GM18498 (cell line): ENCODE measurements around the gene NUP43.
"Not testable (repeated sequence)": the region's sequence is repeated elsewhere in the genome, so short reads cannot be mapped to it uniquely, and the experiment has no call there.

Source experiments
- ATAC-seq: cut with Tn5 transposase; IDR thresholded peaks from one replicate; pipeline ENCODE4 v1.9.1; 2021; ENCODE audit warnings: mild to moderate bottlenecking, moderate library complexity; ENCODE audit not compliant: unreplicated experiment

Gene NUP43

DNA sequence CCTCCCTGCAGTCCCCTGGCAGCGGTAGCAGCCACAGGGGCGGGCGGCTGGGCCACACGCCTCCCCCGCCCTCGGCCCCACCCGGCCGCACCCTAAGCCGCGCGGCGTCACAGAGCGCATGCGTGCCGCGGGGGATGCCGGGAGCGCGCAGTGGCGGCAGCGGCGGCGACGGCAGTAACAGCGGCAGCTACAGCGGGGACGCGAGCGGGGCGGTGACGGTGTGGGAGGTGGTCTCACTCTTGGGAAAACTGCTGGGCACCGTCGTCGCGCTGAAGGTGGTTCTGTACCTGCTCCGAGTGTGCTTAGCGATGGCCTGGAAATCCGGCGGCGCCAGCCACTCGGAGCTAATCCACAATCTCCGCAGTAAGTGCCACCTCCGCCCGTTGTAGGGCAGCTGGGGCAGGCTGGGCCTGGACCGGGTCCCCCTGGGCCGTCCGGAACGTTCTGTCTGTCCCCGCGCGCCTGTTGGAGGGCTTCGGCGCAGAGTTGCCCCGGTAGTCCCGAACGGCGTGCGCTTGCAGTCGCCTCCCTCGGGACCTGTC is 3.3 kb upstream of the NUP43 start, which contains the start of gene PCMT1:
Gene PCMT1 (plus strand): TSS at position 148 of the 542 bp plus-strand sequence. CDS start 161 bp downstream, at position 309.
- peak; percentile 90 for ATAC-seq

DNA sequence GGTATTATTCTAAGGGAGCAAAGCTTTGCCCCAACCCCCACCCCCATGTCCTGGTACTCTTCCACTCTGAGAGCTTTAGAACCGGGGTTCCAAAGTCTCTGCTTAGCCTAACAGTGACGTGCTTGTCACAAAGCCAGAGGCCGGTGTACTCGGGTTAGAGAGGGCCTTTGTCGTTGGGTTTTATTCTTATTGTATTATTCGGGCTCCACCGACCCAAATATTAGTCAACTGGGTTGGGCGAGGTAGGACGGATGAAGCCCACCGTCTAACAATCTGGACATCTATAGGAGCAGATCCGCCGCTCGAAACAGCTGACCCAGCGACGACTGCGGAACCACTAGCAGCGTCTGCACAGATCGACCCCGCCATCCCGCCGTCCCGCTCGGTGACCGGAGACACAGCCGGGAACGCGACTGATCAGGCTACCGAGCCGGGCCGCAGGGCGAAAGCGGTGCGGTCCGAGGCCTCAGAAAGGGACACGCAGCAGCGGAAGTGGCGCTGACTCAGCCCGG is 2.8 kb upstream of the NUP43 start:
- ATAC-seq = peak; percentile 1

DNA sequence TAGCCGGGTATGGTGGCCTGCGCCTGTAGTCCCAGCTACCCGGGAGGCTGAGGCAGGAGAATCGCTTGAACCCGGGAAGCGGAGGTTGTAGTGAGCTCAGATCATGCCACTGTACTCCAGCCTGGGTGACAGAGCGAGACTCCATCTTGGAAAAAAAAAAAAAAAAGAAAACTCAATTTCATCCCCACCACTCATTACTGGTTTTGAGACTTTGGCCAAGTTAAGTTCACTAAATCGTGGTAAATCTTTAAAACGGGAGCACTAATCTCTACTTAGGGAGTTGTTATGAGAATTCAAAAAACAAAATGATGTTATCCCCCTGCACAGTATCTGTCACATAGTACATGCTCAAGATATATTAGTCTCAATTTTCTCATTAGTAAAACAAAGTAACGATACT is 1.1 kb downstream of the NUP43 start:
- ATAC-seq = not testable (repeated sequence)

DNA sequence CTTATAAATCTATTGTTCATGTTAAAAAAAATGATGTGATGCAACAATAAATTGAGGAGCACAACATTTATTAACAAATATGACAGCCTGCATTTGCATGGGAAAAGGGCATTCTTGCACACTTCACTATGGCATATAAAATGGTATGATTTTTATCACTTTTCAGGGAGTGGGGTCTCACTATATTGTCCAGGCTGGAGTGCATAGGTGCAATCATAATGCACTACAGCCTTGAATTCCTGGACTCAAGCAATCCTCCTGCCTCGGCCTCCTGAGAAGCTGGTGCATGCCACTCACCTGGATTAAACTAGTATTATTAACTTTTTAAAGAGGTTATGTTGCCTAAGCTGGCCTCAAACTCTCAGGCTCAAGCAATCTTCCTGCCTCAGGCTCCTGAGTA is 11.4 kb downstream of the NUP43 start:
- no peak for ATAC-seq

DNA sequence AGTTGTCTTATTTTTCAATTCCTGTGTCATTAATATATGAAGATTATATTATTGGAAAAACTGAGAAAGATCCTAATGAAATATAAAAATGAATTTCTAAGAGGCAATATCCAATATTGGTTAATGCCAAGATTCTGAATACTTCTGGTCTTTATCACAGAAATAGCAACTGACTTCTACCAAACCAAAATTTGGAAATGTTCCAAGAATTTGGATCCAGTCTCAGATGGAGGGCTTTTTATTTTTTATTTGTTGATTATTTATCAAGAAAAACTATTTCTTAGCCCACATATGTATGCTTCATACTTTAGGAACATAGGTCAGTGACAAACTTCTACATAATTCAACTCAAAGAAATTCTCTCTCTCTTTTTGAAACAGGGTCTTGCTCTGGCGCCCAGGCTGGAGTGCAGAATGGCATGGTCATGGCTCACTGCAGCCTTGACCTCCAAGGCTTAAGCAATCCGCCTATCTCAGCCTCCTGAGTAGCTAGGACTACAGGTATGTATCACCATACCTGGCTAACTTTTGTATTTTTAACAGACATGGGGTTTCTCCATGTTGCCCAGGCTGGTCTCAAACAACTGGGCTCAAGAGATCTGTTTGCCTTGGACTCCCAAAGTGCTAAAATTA is 13.1 kb downstream of the NUP43 start:
- ATAC-seq = no peak

DNA sequence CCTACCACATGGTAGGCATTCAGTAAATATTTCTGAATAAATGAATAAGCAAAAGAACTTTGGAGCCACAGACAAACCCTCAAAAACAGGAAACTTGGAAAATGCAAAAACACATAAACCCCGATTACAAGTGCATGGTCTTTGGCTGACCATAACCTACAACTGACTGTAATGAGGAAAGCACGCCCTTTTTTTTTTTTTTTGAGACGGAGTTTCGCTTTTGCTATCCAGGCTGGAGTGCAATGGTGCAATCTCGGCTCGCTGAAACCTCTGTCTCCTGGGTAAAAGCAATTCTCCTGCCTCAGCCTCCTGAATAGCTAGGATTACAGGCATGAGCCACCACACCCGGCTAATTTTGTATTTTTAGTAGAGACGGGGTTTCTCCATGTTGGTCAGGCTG is 16.5 kb downstream of the NUP43 start:
- no peak for ATAC-seq

DNA sequence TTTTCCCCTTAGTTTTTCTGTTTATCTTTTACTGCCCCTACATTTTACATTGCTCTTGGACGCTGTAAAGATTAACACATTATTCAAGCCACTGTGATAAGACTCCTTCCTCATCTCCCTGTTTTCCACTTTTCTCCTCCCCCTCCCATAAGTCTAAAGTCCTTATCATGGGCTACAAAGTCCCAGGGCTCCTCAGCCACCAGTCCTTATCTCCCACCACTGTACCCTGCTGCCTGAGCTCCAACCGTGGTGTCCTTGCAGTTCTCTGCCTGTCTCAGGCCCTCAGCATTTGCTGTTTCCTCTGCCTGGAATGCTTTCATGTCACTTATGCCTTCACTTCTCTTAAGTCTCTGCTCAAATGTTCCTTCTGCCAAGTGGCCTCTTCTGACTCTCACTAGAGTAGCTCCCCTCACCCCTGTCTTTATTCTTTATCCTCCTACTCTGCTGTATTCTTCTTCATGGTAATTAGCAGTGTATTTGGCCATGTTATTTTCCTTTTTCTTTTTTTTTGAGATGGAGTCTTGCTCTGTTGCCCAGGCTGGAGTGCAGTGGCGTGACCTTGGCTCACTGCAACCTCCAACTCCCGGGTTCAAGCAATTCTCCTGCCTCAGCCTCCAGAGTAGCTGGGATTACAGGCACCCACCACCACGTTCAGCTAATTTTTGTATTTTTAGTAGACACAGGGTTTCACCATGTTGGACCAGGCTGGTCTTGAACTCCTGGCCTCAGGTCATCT is 17.7 kb downstream of the NUP43 start:
- ATAC-seq = no peak

DNA sequence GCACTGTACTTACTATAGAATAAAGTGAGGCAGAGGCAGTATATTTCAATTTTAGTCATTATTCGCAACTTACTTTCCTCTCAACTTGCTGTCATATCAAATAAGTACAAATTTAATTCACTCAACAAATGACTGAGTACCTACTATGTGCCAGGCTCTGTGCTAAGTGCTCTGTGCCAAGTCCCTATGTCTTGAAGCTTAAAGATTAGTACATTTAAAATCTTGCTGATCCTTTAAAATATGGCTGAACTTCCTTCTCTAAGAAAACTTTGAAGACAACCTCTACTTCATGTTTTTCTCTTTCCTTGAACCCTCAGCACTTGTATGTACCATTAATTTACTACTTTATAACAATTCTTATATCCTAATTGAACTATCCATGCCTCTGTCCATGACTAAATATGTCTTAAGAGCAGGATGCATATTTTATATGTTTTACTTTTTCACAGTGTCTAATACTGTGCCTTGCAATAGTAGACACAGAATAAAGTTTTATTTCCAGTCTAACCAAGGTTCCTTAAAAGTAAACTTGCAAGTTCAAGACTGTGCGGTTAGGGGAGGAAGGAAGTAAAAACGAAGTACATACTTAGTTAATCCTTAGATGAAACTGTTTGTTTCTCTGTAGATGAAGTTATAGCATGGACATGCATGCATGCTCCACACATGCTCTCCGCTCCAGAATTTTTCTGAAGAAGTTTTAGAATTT is 18.4 kb downstream of the NUP43 start:
- ATAC-seq = no peak

DNA sequence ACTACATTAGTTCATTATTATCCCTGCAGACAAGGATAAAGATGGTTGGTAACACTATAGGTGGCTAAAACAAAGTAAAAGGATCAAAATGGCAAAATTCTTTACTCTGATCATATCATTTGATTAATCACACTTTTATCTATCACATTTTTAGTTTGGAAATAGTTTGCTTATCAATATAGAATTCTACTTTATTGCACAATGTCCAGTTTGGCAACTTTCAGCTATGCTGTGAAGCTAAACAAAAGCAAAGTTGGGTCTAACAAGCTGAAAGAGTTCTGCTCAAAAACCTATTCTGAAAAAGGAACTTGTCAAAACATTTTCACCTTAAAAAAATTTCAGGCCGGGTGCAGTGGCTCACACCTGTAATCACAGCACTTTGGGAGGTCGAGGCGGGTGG is 20.5 kb downstream of the NUP43 start:
- ATAC-seq = no peak

DNA sequence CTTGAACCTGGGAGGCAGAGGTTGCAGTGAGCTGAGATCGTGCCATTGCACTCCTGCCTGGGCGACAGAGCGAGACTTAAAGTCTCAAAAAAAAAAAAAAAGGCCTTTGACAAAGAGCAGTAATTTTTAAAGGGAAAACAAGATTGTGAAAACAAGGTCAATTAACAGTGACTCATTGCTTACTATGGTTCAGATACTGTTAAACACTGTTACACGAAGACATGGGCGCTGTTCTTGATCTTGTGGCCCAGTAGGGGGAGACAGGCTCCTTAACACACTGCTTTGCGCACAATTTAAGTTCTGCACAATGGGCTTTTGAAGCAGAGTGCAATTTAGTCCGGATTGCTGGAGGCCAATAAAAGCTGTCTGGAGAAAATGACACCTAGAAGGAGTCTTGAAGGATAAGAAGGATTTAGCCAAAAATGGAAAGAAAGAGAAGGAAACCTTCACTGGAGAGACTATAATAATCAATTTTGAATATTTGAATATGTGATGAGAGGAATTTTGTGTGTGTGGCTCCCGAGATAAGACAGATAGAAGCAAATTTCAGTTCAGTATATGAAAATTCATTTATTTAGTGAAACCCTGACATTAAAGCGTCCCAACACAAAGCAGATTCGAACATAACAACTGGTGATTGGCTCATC is 22.4 kb downstream of the NUP43 start:
- no peak for ATAC-seq

DNA sequence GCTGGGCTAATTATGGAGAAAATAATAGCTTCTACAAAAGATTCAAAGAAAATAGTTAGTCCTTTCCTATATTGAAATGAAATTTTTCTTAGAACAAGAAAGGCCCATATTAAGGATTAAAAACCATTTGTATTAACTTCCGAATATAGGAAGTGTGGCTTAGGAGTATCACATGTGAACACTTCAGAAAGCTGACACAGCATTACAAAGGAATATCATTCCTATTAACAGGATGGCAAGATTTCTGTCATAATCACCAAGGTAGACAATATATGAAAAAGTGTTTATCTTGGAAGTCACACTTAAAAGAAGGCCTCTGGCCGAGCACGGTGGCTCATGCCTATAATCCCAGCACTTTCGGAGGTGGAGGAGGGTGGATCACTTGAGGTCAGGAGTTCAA is 23.1 kb downstream of the NUP43 start:
- no peak for ATAC-seq

DNA sequence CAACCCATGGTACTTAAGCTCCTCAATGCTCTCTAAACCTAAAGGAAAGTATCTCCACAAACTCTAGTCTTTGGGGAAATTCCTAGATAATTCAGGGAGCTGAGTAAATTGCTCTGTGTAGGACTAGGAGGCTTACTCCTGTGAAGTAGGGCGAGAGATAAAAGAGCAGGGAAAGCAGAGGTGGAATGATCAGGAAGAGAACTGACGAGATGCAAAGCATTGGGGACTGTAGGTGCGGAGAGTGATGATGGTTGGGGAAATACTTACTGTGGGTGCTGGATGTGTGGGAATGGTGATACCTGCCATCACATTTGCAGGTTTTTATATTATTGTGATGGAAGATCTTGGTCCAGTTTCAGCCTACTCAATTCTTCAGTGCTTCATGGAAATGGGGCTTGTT is 26.8 kb downstream of the NUP43 start:
- ATAC-seq = no peak

DNA sequence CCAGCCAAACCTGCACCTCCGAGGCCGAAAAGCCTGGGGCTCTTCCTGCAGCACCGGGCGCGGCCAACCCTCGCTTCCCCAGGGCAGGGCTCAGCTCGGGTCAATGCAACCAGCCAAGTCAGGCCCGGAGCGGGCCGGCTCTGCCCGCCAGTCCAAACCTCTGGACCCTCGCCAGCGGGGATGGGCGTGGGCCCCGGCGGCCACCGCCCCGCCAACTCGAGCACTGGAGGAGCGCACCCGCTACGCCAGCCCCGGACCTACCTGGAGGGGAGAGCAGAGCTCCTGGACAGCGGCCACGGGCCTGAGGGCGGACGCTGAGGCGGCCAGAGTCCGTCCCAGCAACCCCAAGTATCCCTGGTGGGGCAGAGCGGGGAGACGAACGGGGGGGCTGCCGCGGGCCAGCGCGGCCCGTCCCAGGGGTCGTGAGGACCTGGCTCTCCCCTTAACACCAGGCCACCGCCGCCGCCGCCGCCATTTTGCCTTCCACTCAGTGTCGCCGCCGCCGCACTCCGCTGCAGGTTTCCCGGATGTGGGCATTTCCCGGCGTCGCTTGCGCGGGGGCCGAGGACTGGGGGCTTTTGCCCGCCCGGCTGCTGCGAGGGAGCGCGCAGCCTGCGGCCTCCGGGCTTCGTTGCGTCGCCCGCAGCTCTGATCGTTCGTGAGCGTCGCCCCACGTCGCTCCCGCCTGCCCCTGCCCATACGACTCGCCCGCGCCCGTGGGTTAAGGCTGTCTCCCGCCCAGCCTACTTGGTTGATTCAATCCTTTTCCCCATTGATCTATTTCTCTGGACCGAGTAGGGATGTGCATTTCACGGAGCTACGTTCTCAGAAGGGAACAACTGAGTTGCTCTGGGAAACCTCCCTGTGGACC is 28.5 kb downstream of the NUP43 start, which contains the start of gene LATS1:
Gene LATS1 (minus strand): TSS at position 514 of the 871 bp plus-strand sequence. CDS start 15,975 bp downstream, outside the sequence.
- peak; percentile 87 for ATAC-seq

DNA sequence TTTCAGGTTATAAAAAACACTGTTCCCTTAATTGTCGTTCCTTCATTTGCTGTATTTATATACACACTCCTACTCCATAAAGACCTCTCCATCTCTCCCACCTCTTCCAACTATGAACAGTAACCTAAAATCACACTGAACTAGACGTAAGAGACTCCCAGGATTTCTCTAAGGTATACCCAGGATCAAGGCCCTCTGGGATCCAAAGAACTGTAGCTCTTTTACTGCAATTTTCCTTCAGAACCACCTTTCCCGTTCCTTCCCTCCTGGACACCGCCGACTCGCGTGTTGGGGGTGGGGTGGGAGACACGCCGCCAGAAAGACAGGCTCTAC is 29.1 kb downstream of the NUP43 start:
- no peak for ATAC-seq

DNA sequence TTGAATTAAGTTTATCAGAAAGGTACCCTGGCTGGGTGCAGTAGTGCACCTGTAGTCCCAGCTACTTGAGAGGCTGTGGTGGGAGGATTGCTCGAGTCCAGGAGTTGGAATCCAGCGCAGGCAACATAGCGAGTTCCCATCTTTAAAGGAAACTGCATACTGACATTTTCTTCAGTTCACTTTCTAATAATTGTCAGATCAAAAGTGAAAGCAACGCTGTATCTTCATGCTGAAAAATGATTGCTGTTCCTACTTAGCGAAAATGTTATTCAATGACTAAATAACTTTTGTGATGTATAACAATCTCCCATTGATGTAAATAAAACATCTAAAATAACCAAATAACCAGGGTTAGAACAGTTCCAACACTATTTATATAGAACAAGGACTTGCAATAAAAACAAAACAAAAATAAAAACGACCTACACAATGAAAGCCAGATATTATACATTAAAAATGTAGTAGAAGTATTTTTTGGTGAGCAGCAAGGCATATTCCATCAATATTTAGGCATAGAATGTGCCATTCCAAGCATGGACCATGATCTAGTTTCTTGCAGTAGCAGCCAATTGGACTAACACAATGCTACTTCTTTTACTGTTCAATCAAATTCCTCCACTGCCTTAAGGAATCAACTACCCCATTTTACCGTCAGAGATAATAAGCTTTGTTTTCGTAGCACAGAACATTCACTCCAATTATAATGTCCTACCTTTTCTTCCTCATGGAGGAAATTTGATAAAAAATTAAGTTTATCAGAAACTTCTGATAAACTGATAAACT is 30.0 kb downstream of the NUP43 start:
- no peak for ATAC-seq

DNA sequence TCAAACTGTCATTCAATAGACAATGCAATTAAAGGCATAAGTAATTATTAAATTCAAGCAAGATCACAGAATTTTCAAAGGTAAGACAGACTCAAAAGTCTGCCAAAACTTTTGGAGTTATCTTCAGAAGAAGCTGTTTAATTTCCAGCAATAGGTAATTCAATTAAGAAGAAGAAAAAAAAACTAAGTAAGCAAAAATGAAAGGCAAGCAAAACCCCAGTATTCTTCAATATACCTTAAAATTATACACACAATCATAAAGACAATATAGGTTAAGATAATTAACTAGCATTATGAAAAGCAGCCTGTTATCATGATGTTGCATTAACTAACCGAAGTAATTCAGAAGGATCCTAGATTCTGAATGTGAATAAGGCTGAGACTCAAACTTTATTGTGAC is 31.9 kb downstream of the NUP43 start:
- ATAC-seq = no peak

DNA sequence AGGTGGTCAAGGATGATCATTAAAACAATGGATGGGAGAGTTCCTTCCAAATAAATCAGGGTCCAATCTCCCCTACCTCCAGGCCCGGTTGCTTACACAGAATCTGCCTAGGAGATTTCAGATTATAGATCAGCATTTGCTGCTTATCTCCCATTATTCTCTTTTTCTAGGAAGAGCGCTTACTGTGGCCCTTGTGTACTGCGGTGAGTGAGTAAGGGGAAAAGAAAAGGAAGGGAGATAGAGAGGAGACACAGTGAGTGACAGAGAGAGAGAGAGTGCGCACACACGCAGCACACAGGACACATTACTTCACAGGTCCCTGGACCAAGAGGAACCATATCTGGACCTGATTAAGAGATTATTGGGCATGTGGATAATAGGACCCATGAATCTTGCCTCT is 34.6 kb downstream of the NUP43 start:
- ATAC-seq = no peak

DNA sequence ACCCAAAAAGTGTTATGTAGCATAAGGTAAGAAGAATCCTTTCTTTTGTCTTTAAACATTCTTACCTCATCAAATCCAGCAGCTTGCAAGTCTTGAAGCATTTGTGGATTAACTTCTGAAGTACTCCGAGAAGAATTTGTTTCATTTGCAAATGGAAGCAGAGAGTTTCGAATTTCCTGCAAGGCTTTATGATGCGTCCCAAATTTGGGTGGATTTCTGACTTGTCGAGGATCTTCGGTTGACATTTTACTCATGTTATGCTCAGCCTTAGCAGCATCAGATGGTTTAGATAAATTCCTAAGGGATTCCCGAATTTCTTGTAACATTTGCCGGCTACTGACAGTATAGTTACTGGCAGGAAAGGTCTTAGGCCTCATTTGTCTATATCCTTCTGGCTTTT is 44.6 kb downstream of the NUP43 start:
- ATAC-seq = no peak

DNA sequence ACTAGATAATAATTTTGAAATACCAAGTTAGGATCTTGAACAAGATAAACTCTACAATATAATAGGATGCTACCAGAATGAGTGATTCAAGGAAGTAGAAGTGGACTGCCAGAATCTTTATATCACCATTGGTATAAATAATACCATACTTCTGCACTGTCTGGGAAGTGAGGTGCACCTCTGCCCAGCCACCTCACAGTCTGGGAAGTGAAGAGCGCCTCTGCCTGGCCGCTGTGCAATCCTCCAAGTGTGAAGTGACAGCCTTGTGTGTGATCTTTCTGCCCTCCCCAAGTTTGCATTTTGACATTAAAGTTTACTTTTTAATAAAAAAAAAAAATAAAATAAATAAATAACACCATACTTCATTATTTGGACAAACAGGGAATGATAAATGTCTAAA is 47.2 kb downstream of the NUP43 start:
- ATAC-seq = no peak
